GM19438 (cell line): ENCODE data around the gene CARHSP1.
"Not testable (repeated sequence)": the region's sequence is repeated elsewhere in the genome, so short reads cannot be mapped to it uniquely, and the experiment has no call there.

Experiments
- ATAC-seq: cut with Tn5 transposase; IDR thresholded peaks from one replicate; pipeline ENCODE4 v1.9.1; 2021; ENCODE audit warnings: low read depth; ENCODE audit not compliant: unreplicated experiment

CARHSP1 gene

DNA sequence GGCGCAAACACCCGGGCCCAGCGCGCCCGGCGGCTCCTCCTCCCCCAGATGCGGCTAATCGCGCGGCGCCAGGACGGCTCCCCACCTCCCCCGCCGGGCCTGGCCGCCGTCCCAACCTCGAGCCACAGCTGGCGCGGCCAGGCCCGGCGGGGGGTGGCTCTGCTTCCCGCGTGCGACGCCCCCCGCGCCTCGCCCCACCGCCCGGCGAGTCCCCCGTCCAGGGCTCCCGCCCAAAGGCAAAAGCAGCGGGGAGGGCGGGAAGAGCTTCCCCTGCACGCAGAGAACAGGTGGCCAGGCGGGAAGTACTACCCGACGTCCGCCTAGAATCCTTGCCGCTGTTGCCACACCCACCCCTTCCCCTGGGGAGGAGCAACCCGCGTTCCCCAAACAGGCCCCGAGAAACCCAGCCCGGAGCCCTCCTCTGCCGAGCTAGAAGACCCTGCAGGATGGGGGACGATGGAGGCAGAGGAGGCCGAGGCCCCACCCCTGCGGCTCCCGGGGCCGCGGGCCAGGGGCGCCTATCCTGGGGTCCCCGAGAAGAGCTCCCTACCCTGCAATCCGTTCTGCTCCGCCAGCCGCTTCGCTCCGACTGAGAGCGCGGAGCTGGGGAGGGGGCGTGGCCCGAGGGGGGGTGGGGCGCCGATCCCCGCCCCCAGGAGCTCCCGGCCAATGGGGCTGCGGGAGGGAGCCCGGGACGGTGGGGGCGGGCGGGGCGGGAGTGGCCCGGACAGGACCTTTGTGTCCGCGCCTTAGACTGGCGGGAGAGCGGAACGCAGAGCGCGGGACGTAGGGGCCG, at the start of gene CARHSP1:
CARHSP1 (minus strand) TSS at position 591 of the 796 bp plus-strand sequence. CDS start 9,678 bp downstream, outside the sequence.
- peak; percentile 69 for ATAC-seq

DNA sequence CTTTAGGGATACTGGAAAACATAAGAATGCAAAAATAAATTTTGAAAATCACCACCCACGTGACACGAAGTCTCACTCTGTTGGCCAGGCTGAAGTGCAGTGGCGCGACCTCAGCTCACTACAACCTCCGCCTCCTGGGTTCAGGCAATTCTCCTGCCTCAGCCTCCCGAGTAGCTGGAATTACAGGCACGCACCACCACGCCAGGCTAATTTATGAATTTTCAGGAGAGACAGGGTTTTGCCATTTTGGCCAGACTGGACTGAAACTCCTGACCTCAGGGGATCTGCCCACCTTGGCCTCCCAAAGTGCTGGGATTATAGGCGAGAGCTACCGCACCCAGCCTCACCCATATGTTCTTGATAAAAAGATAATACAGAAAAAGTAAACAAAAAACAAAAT, 48.5 kb upstream of the CARHSP1 start:
- not testable (repeated sequence) for ATAC-seq

DNA sequence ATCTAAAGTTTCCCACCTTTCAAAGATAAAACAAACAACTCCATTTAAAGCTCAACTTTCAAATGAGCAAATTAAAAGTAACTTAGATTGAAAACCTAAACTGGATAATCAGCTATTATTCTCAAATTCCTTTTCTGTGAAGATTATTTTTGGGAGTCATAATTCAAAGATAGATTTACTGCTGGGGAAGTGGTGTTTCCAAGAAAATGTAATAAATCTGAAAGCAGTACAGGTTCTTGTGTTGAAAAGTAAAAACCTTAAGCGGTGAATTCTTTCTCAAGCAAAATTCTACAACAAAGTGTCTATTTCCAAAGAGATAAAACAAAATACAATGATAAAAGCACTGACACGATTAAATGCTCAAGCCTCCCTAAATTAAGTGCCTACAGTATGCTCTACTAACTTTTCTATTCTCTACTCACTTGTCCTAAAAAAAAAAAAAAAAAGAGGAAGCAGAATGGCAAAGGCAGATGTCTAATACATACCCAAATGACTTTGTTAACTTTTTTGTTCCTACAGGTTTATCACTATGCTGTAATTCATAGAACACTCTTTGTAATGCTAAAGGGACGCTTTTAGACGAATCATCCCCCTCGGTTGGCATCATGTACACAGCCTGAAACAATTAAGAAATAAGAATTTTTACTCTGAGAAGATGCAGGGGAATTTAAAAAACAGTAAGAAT, 47.9 kb upstream of the CARHSP1 start:
- ATAC-seq: no peak

DNA sequence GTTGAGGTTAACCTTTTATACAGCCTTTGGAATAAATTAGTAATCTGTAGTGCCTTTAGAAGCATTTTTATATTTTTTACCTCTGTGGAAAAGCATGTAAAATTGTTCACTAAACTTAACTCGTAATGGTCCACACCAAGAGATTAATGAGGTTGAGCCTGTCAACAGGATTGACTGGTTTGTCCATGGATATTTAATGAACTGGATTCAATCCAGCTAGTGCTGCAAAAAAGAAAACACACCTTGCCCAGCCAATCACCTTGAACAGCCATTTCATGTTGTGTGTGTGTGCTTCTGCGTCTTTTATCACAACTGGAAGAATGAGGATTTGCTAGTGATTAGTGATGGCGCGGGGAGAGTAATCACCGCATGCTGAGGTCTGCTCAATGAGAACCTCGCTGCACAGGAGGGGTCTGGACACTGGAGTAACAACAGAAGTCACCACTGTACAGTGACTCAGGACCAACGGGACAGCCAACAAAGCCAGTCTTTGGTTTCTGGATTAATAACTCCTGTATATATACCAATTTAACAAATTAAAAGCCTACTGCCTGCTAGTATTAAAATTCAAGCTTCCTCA, 47.0 kb upstream of the CARHSP1 start:
- ATAC-seq: no peak

DNA sequence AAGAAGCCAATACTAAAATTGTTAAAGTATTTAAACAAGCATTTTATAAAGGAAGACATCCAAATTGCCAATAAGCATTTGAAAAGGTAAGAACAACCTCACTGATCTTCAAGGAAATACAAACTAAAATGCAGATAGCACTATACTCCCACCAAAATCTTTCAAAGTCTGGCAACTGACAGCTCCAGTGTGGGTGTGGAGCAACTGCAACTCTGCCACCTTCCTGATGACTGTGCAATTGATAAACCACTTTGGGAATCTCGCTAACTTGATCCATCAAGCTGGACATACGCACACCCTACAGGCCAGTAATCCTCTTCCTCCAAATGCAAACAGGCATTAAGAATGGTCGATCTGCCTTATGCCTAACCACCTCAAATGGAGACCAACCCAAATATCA, 45.3 kb upstream of the CARHSP1 start:
- no peak for ATAC-seq

DNA sequence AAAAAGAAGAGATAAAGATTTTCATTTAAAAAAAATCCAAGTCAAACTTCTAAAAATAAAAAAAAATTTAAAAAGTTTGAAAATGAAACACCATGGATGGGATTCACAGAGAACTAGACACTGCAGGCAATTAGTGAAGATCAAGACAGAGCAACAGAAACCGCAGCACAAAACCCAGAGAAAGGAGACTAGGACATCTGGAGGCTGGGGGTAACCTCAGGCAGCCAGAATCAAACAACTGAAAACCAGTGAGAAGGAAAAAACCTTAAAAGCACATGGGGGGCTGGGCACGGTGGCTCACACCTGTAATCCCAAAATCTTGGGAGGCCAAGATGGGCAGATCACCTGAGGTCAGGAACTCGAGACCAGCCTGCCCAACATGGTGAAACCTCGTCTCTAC, 44.0 kb upstream of the CARHSP1 start:
- no peak for ATAC-seq

DNA sequence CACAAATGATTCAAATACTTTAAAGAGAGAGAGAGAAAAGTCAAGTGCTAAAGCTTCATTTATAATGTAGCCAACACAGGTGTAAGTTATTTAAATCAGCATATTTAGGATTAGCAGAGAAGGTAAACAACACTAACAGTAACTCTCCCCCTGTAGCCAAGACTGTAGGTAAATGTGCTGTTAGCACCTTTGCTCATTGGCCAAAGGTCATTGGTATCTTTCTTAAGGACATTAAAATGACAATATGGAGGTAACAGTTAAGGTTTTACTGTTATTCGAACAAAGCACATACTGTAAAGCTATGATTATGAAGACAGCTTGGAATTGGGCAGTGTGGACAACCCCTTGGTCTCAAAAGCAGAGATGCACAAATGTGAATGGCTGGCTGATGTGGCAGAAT, 42.0 kb upstream of the CARHSP1 start:
- no peak for ATAC-seq

DNA sequence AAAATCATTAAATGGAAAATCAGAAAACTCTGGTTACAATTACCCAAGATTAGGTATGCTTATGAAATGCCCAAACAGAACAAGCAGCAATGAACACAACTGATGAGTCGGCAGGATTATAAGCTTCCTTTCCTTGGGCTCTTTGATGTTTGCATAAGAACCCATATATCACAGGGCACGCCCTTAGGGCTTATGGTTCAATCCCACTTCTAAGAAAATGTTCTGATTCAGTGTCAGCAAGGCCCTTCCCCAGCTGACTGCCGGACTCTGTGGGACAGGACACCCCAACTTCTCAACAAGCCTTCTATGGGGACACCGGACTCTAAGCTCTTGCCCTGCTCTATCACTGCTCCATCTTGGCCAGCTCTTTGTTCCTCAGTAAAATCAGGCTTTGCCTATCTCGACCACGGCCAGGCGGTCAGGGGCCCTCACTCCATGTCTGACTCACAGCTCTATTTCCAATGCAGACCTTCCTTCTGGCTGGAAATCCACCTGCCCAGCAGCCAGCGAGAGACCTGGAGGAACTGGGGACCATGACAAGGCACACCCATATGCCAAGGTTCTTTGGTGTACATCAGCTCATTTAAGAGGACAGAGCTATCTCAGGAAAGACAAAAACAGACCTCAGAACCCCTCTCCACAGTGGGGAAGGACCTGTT, 40.1 kb upstream of the CARHSP1 start:
- ATAC-seq: no peak

DNA sequence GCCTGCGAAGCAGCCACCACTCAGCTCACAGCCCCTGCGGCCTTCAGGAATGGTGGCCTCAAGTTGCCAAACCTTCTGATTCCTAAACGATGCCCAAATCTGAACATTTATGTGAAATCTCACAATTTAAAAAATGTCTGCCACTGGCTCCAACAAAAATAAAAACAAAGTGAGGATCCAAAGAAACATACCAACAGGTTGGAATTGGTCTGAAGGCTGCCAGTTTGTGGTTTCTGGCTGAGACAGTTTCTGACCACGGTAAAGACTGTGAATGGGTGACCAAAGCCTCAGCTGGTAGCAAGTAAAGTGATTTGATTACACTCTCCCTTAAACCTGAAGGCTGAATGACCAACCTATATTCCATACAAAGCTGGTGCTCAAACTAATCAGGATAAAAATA, 38.3 kb upstream of the CARHSP1 start:
- ATAC-seq: no peak

DNA sequence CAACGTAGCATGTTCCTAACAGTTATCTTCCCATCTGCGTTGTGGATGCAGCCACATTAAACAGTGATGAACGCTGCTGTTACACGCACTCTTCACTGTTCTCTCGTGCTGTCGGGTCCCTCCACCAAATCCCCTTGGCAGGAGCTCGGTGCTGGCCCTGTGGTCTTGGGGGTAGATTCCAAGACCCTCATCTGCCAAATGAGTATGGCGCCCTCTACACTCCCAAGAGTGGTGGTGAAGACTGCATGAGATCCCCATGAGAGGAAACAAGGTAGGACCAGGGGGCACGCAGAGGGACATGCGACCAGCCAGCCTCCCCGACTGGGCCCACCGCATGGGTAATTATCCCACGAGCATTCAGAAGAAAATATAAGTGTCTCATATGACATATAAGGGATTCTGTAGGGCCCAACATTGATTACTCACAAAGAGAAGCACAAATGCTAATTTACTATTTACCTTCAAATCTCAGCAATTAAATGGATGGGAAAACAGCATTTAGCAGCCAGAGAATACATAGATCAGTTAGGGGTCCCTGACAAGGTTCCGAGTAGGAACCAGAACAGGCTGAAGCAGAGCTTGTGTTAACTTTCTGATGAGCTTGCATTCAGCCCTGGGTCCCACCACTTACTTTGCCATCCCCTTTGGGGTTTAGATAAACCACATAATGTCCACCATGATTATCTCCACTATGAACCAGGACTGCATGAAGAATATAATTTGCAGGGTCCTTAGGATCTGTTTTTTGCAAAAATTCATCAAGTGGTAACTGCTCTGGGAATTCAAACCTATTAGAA, 37.2 kb upstream of the CARHSP1 start:
- ATAC-seq: no peak

DNA sequence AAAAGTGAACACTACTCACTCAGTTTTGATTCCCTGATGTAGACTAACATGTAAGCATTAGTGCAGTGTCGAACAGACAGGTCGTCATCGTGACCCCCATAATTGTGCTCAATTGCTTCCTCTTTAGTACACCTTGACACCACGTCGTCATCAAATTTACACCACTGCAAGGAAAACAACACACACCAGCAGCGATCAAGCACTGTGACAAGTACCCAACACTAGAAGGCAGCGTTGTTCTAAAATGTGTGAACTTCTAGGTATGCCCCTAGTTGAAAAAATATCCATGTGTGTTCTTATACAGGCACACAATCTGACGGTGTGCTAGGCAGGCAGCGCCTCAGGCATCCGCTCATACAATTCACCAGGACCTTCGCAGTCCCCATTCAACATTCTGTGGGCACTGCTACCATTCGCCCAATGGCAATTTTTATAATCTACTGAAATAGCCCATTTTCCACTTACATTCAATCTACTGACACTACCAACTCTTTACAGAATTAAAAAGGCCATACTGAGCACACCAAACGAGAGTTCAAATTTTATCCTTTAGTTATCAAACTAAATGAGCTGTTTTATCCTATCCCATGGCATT, 36.5 kb upstream of the CARHSP1 start:
- no peak for ATAC-seq

DNA sequence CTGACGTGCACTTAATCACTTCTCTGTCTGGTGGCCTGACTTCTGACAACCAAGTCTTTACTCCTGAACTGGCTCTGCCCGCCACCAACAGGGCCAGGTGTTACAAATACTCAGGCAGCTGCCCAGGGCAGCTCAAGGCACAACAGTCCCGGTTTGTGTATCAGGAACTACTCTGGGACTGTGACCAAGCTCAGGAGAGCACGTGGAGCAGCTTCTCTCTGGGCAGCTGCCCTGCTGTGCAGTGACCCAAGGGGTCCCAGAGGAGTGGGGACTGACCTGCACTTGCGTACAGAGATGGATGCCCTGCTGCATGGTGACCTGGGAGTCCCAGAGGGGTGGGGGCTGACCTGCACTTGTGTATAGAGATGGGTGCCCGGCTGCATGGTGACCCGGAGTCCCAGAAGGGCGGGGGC, 35.2 kb upstream of the CARHSP1 start:
- ATAC-seq: no peak

DNA sequence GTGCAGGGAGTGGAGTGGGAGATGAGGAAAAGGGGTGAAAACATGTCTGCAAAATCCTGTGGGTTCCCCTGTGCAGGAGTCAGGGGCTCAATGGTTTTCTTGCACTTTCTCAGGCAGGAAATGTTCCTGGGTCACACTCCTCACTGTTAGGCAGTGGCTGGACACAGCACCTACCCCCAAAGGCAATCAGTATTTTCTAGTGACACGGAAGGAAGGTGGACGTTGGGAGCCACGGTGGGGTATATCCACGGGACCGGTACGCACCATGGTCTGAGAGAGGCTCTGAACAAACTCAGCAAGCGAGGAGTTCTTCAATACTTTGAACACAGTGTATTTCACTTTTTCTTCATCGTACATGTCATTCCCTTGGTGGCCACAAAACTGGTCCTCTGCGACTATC, 34.2 kb upstream of the CARHSP1 start:
- ATAC-seq: no peak

DNA sequence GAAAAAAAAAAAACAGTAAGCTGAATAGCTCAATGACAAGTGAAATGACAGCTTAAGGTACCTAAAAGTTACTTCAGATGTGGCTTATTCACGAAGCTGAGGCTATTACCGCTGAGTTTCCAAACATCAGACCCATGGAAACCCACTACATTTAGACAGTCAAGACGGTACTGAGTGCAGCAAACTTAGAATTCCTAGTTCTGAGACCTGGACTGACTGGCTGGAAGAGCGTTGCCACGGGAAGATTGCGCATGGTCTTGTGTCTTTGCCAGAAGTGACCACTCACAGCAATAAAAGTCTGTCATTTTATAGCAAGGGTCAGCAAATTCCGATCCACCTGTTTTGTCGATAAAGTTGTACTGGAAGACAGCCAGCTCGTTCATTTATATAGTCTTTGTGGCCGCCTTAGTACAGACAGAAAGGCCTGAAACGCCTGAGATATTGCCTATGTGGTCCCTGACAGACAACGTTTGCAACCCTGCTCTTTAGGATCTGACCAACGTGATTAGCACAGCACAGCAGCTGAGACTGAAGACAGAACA, 32.6 kb upstream of the CARHSP1 start:
- ATAC-seq: no peak

DNA sequence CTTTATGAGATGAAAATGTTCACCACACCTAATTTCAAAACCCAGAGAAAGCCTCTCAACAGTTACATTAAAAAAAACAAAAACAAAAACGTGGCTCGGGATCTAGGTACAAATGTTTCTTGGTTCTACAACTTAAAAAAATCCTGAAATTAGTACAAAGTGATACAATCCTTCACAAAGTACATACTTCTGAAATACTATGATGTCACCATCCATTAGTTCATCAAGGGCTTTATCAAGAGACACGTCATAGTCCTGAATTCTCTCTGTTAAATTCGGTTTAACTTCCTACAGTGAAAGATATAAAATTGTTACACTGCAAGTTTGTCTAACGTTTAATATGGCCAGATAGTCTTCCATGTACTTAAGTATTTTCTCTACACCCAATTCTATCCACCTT, 31.5 kb upstream of the CARHSP1 start:
- no peak for ATAC-seq

DNA sequence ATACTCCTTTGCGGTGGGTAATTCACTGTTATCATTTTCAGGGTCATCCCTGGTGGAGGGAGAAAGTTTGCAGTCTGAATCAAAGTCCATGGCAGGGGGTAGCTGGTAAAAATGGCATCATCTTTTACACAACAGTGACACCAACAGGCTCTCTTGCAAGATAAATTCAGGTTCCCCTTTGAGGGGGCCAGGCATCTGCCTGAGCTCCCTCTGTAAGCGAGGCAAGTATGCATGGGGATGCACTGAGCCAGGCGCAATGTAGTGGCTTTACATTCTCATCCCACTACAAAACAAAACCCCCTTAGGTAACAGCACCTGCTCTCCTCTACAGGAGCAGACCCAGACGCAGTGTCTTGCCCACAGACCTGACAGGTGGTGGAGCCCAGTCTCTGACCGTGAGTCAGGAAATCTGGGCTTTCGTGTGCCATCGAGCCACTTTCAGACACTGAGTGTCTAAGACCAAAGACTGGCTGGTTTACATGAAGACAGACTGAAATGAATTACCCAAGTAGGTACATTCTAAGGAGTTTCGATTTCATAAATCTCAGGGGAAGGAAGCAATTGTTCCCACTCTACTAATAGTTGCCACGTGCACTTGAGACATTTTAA, 31.0 kb upstream of the CARHSP1 start:
- ATAC-seq: no peak

DNA sequence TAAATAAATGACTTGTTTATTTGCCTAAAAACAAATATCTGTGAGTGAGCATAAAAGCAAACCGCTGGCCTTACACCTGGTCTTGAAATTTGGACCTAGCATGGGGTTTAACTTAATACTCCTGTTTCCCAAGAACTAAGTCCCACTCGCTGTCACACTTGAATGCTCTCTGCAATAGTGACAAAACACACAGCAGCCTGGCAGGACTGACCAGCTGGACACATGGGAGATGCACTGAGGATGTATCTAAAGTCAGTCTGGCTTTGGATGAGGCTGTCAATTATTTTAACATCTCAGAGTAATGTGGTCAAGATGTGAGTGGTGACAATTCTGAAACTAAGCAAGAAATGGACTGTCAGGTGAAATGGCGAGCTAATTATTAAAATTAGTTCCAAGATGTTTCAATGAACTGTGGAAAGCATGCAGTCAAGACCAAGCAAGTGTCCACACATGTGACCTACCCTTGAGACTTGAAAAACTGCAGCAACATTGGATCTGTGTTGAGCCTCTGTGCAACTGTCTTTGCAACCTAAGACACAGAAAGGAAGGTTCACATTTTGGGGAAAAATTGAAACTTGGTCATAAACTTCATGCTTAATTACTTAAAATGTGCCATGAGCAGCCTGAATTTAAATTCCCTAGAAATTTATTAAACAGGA, 30.0 kb upstream of the CARHSP1 start:
- ATAC-seq: no peak

DNA sequence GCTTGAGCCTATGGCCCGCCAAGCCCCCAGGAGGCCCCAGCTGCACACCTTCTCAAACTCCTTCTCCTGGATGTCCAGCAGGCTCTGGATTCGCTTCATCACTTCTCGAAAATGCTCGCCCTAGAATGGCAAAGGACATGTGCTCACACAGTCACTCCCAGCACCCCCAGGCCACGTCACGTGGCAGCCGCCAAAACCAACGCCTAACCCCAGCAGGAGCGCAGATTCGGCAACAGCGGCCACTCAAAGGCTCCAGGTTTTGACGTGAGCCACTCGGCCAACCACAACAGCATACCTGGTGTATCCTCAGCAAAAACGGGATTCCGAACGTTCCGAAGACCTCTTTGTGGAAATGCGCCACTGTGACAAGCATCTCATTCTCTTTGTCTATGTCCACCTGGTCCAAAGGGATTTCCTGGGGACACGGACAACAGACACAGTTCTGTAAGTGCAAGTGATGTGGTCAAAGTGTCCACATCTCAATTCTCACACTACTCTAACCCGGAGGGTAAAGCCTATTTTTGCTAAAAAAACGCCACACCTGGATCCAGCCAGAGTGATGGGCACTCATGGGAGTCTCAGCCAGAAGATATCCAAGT, 26.0 kb upstream of the CARHSP1 start:
- ATAC-seq: no peak
